Measurements from ENCODE around the gene C10orf67.

The C10orf67 gene

GRCh38 chr10:23375366-23375765 is 30.8 kb upstream of the C10orf67 start:
- Histone ChIP-seq H3K27me3 (ENCODE audit: low read length) (no peaks in the 10 kb centered on the region), H3F3A (ENCODE audit: insufficient read depth) (no peaks in the 10 kb centered on the region), H3K4me2 (ENCODE audit: low read depth, low read length, poor library complexity, severe bottlenecking) (no peak overlapping the region), H3K36me3 (ENCODE audit: low read length) (no peaks in the 10 kb centered on the region), H3K9me3 (ENCODE audit: insufficient read depth, low read length) (no peaks in the 10 kb centered on the region), H3K9ac (ENCODE audit: low read length) (no peak overlapping the region), H3K27ac (ENCODE audit: low read depth, low read length) (no peak overlapping the region), H4K20me1 (ENCODE audit: low read depth, low read length) (no peaks in the 10 kb centered on the region), H3K9me2 (replicated peaks; ENCODE audit: insufficient read depth, low read length) (no peaks in the 10 kb centered on the region), H3K79me2 (ENCODE audit: insufficient read depth, low read length) (no peaks in the 10 kb centered on the region), H3K4me3 (ENCODE audit: insufficient read depth, low read length, poor library complexity, severe bottlenecking) (no peak overlapping the region), H2AFZ (ENCODE audit: low read depth, low read length, severe bottlenecking) (no peak overlapping the region)
- TF ChIP-seq CTCF (IDR thresholded peaks at IDR 0.05; ENCODE audit: insufficient read depth, low read length, poor library complexity, severe bottlenecking) (no peak), EZH2phosphoT487 (conservative IDR thresholded peaks at IDR 0.05; ENCODE audit: low read length) (no peak)

GRCh38 chr10:23373156-23373555 is 28.6 kb upstream of the C10orf67 start:
- Histone ChIP-seq H3K4me2 (ENCODE audit: low read depth, low read length, poor library complexity, severe bottlenecking) (no peak overlapping the region), H3F3A (ENCODE audit: insufficient read depth) (no peaks in the 10 kb centered on the region), H3K27me3 (ENCODE audit: low read length) (no peaks in the 10 kb centered on the region), H3K9me2 (replicated peaks; ENCODE audit: insufficient read depth, low read length) (no peaks in the 10 kb centered on the region), H2AFZ (ENCODE audit: low read depth, low read length, severe bottlenecking) (no peak overlapping the region), H3K79me2 (ENCODE audit: insufficient read depth, low read length) (no peaks in the 10 kb centered on the region), H3K4me3 (ENCODE audit: insufficient read depth, low read length, poor library complexity, severe bottlenecking) (no peak overlapping the region), H4K20me1 (ENCODE audit: low read depth, low read length) (no peaks in the 10 kb centered on the region), H3K9me3 (ENCODE audit: insufficient read depth, low read length) (no peaks in the 10 kb centered on the region), H3K27ac (ENCODE audit: low read depth, low read length) (no peak overlapping the region), H3K9ac (ENCODE audit: low read length) (no peak overlapping the region), H3K36me3 (ENCODE audit: low read length) (no peaks in the 10 kb centered on the region)
- TF ChIP-seq CTCF (IDR thresholded peaks at IDR 0.05; ENCODE audit: insufficient read depth, low read length, poor library complexity, severe bottlenecking) = no peak
- TF ChIP-seq EZH2phosphoT487 (conservative IDR thresholded peaks at IDR 0.05; ENCODE audit: low read length) = no peak

- Histone ChIP-seq H3K79me2 (ENCODE audit: insufficient read depth, low read length) (no peaks in the 10 kb centered on the region), H3F3A (ENCODE audit: insufficient read depth) (no peaks in the 10 kb centered on the region), H3K27me3 (ENCODE audit: low read length) (no peaks in the 10 kb centered on the region), H3K27ac (ENCODE audit: low read depth, low read length) (no peak overlapping the region), H3K9me2 (replicated peaks; ENCODE audit: insufficient read depth, low read length) (no peaks in the 10 kb centered on the region), H3K4me3 (ENCODE audit: insufficient read depth, low read length, poor library complexity, severe bottlenecking) (no peak overlapping the region), H3K4me2 (ENCODE audit: low read depth, low read length, poor library complexity, severe bottlenecking) (no peak overlapping the region), H3K9me3 (ENCODE audit: insufficient read depth, low read length) (no peaks in the 10 kb centered on the region), H2AFZ (ENCODE audit: low read depth, low read length, severe bottlenecking) (no peak overlapping the region), H3K9ac (ENCODE audit: low read length) (no peak overlapping the region), H4K20me1 (ENCODE audit: low read depth, low read length) (no peaks in the 10 kb centered on the region), H3K36me3 (ENCODE audit: low read length) (no peaks in the 10 kb centered on the region)
- TF ChIP-seq EZH2phosphoT487 (conservative IDR thresholded peaks at IDR 0.05; ENCODE audit: low read length) = no peak
- TF ChIP-seq CTCF (IDR thresholded peaks at IDR 0.05; ENCODE audit: insufficient read depth, low read length, poor library complexity, severe bottlenecking) = no peak
Measured at GRCh38 chr10:23371073-23371472, 26.5 kb upstream of the C10orf67 start.
